Stimulated activated CD8-positive, alpha-beta memory T cell treated with anti-CD3 and anti-CD28 coated beads, Interleukin-7, amount 100 ng/mL, for 48 hours (primary cell): ENCODE results near the gene FMR1NB.

ENCODE experiments used
- DNase-seq, 2 donors: peaks; one replicate each; pipeline ENCODE4 v3.0.0-alpha.2; 2020; ENCODE audit warnings: low read depth in 1 of 2; ENCODE audit errors: extremely low read depth in 1 of 2

The FMR1NB gene

GRCh38 chrX:148069759-148070503 is 88.8 kb downstream of the FMR1NB start:
- DNase-seq: no peak

GRCh38 chrX:148070504-148070877 is 89.4 kb downstream of the FMR1NB start:
- DNase-seq: no peak
